IPS DF 6.9 (cell line): ENCODE data around the gene PPP2R5D.
A peak's percentile ranks its signal among the peaks of the same experiment; 100 is the strongest.

ENCODE experiments used
- DNase-seq: peaks from one replicate; pipeline ENCODE4 v3.0.0-alpha.2; 2013; ENCODE audit warnings: low read depth, low spot score
- H3K27ac ChIP-seq: one replicate; pipeline ENCODE4 v1.5.1; 2013; ENCODE audit warnings: low read length, control low read depth
- H3K27me3 ChIP-seq: 2 replicates; pipeline ENCODE4 v1.6.1; 2013; ENCODE audit warnings: mild to moderate bottlenecking, low read length; ENCODE audit not compliant: control insufficient read depth, insufficient read depth
- H3K36me3 ChIP-seq: 2 replicates; pipeline ENCODE4 v1.6.1; 2013; ENCODE audit warnings: low read length; ENCODE audit not compliant: control insufficient read depth, insufficient read depth
- H3K4me1 ChIP-seq: 2 replicates; pipeline ENCODE4 v1.6.1; 2013; ENCODE audit warnings: low read length; ENCODE audit not compliant: control insufficient read depth, insufficient read depth
- H3K4me3 ChIP-seq: 2 replicates; pipeline ENCODE4 v1.5.1; 2013; ENCODE audit warnings: mild to moderate bottlenecking, low read length
- H3K9me3 ChIP-seq: 2 replicates; pipeline ENCODE4 v1.6.1; 2013; ENCODE audit warnings: low read length, inconsistent platforms; ENCODE audit not compliant: control insufficient read depth, insufficient read depth
- WGBS: extraction: QIAGEN DNeasy Blood & Tissue Kit; methylation state at CpG from one replicate; pipeline ENCODE4 v1.1.7; 2013; ENCODE audit warnings: mixed read lengths, missing lambda C conversion rate; ENCODE audit not compliant: insufficient read length, insufficient coverage; 5-methylcytosine and 5-hydroxymethylcytosine counted together

PPP2R5D gene

DNA sequence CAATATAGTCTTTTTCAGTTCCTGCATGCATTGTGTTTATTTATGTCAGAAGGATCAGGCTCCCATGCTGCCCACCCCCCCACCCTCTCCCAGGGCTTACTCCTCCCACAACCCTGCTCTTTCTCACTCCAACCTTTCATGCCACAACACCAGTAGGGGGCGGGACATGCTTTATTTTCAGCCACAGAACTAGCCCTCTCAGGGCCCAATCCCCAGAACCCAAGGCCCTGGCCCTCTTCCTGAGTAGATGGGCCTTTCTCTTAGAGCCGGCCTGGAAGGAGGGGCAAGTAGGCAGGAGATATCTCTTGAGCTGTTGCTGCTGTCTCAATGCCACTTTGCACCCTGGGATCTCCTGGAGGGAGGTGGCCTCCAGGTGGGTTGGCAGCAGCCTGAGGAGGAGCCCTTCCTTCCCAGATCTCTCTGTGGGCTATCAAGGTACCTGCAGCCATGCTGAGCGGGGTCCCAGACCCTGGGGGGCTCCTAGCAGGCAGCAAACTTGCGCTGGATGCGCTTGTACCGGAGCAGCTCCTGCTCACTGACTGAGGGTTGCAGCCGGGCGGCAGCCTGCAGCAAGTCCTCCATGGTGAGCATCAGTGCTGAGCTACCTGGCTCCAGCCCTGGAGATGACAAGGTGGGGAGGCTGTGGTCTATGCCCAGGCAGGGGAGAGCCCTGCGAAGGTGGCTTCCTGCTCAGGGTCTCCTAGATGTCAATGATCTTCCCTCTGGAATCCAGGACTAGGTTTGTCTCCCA is 20.3 kb upstream of the PPP2R5D start:
- Histone ChIP-seq H3K9me3 (no peaks in the 10 kb centered on the region), H3K27me3 (no peaks in the 10 kb centered on the region), H3K36me3 (peaks cover 3% of the 10 kb centered on the region; the same call in 1 of the 2 replicates), H3K27ac (no peak overlapping the region), H3K4me3 (no peak overlapping the region), H3K4me1 (peaks cover 4% of the 10 kb centered on the region; the same call in 1 of the 2 replicates)
- no CpG with 5 or more reads among the region's 9 CpGs for WGBS
- peak; percentile 82 for DNase-seq

DNA sequence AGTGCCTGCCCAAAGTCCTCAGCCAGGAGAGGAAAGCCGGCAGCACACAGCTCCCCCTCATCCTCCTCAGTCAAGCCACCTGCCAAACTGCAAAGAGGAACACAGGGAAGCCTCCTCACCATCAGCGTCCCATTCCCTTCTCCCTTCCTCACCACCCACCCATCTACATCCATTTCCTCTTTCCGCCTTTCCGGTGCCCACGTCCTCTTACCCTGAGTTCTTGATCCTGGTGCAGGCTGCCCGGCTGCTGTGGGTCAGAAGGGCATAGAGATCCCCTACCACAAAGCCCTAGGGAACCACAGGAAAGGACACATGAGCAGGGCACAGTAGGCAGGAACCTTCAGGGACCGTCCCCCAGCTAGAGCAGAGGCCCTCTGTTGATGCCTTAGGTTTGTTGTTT is 17.8 kb upstream of the PPP2R5D start:
- 0 out of 2 replicates have a peak, but pooled peaks cover 2% of the 10 kb centered on the region for H3K4me1 ChIP-seq
- no peaks in the 10 kb centered on the region for H3K27me3 ChIP-seq
- DNase-seq, result no peak
- peaks cover 3% of the 10 kb centered on the region; the same call in 1 of the 2 replicates for H3K36me3 ChIP-seq
- no peak overlapping the region for H3K4me3 ChIP-seq
- 87% methylated on average over 3 of the region's 7 CpGs for WGBS
- no peak overlapping the region for H3K27ac ChIP-seq
- no peaks in the 10 kb centered on the region for H3K9me3 ChIP-seq

DNA sequence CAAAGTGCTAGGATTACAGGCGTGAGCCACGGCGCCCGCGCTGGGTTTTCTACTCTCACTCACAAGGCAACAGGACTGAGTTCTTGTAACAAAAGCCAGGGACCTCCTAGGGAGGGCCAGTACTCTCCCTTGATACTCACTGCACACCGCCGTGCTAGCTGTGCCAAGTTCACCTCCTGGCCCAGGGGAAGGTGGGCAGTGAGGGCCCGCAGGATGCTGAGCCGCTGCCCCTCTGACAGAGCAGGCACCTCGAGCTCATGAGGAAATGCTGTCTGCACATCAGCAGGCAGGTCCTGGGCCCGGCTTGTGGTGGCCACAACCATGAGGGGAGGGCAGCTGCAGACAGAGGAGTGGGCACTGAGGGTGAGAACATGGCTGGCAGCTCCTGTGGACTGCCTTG is 17.1 kb upstream of the PPP2R5D start:
- no peaks in the 10 kb centered on the region for H3K9me3 ChIP-seq
- DNase-seq, result no peak
- no peak overlapping the region for H3K27ac ChIP-seq
- 0 out of 2 replicates have a peak, but pooled peaks cover 2% of the 10 kb centered on the region for H3K4me1 ChIP-seq
- no peaks in the 10 kb centered on the region for H3K27me3 ChIP-seq
- H3K4me3 ChIP-seq, result no peak overlapping the region
- peaks cover 3% of the 10 kb centered on the region; the same call in 1 of the 2 replicates for H3K36me3 ChIP-seq
- WGBS, result no CpG with 5 or more reads among the region's 11 CpGs

DNA sequence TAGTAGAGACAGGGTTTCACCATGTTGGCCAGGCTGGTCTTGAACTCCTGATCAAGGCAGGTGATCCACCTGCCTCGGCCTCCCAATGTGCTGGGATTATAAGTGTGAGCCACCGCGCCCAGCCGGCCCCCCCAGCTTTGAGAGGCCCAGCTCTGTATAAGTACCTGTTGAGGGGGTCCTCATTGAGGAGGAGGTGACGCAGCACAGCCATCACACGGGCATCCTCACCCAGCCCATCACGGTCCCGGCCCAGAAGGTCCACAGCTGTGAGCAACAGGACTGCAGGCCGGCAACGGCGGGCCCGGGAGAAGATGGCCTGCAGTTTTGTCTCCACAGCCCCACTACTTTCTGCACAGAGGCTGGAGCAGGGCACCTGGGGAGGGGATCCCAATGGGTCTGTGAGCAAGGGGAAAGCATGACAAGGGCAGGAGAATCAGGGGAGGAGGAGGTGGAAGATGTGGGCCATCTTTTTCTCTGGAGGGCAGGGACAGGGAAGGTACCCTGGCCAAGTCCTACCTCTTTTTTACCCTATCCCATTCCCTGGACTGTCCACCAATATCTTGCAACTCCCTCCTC is 16.2 kb upstream of the PPP2R5D start:
- H3K36me3 ChIP-seq, result peaks cover 3% of the 10 kb centered on the region; the same call in 1 of the 2 replicates
- H3K4me3 ChIP-seq, result no peak overlapping the region
- H3K27ac ChIP-seq, result no peak overlapping the region
- no peak for DNase-seq
- no CpG with 5 or more reads among the region's 12 CpGs for WGBS
- H3K4me1 ChIP-seq, result 0 out of 2 replicates have a peak, but pooled peaks cover 2% of the 10 kb centered on the region
- no peaks in the 10 kb centered on the region for H3K9me3 ChIP-seq
- no peaks in the 10 kb centered on the region for H3K27me3 ChIP-seq

DNA sequence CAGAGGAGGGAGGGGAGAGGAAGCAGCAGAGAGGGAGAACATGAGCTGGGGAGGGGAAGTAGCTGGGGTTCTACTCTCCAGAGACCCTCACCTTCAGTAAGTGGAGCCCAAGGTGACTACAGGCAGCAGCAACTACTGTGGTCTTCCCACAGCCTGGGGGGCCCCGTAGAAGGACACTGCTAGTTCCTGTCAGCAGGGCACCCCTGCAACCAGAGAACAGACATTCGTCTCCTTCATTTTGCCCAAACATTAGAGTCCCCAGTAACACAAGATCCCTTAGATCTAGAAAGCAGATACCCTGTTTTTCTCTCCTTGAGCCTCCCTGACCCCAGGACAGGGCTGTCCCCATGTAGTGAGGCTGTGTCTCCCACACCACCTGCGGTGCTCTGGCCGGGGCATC is 15.6 kb upstream of the PPP2R5D start:
- peaks cover 3% of the 10 kb centered on the region; the same call in 1 of the 2 replicates for H3K36me3 ChIP-seq

DNA sequence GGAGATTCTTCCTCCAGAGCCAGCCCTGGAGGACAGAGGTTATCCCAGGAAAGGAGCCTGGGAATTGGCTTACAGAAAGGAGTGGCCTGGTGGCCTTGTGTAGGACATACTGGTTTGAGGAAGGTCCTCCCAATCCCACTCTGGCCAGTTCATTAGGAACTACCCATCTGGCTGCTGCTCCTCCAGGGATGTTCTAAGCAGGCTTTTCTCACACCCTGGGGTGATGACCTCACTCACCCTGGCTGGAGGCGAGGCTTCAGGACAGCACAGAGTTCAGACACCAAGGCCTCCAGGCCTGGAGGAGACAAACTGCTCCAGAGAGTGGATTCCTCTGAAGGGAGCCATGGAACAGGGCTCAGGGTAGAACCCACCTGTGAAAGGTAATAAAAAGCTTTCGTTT is 14.9 kb upstream of the PPP2R5D start:
- H3K27me3 ChIP-seq, result no peaks in the 10 kb centered on the region
- H3K9me3 ChIP-seq, result no peaks in the 10 kb centered on the region
- H3K4me3 ChIP-seq, result no peak overlapping the region
- no CpG with 5 or more reads among the region's 2 CpGs for WGBS
- no peak for DNase-seq
- peaks cover 3% of the 10 kb centered on the region; the same call in 1 of the 2 replicates for H3K36me3 ChIP-seq
- no peaks in the 10 kb centered on the region for H3K4me1 ChIP-seq
- no peak overlapping the region for H3K27ac ChIP-seq

More for the DNA sequence above, 15.6 kb upstream of the PPP2R5D start:
- Histone ChIP-seq H3K4me1 (no peaks in the 10 kb centered on the region), H3K4me3 (no peak overlapping the region), H3K27me3 (no peaks in the 10 kb centered on the region), H3K9me3 (no peaks in the 10 kb centered on the region), H3K27ac (no peak overlapping the region)
- WGBS, result no CpG with 5 or more reads among the region's 4 CpGs
- DNase-seq, result no peak

DNA sequence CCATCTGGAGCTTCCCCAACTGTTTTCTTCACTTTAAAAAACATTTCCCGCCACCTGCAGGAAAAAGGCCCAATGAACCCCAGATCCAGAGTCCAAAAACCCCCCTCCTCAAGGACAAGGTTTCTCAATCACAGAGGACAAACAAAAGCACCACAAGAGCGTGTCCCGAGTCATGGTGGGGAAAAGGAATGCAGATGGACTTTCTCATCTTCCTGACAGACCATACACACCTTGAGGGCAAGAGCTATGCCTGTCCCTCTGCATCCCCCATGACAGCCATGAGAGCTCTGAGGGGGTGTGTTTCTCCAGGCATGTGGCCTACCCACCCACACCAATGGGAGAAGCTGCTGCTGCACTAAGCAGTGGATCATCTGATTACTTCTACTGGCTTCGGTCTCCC is 14.4 kb upstream of the PPP2R5D start:
- peaks cover 3% of the 10 kb centered on the region; the same call in 1 of the 2 replicates for H3K36me3 ChIP-seq
- no peaks in the 10 kb centered on the region for H3K9me3 ChIP-seq
- no peaks in the 10 kb centered on the region for H3K27me3 ChIP-seq
- WGBS, result no CpG with 5 or more reads among the region's 4 CpGs
- DNase-seq, result no peak
- H3K27ac ChIP-seq, result no peak overlapping the region
- no peak overlapping the region for H3K4me3 ChIP-seq
- H3K4me1 ChIP-seq, result no peaks in the 10 kb centered on the region

DNA sequence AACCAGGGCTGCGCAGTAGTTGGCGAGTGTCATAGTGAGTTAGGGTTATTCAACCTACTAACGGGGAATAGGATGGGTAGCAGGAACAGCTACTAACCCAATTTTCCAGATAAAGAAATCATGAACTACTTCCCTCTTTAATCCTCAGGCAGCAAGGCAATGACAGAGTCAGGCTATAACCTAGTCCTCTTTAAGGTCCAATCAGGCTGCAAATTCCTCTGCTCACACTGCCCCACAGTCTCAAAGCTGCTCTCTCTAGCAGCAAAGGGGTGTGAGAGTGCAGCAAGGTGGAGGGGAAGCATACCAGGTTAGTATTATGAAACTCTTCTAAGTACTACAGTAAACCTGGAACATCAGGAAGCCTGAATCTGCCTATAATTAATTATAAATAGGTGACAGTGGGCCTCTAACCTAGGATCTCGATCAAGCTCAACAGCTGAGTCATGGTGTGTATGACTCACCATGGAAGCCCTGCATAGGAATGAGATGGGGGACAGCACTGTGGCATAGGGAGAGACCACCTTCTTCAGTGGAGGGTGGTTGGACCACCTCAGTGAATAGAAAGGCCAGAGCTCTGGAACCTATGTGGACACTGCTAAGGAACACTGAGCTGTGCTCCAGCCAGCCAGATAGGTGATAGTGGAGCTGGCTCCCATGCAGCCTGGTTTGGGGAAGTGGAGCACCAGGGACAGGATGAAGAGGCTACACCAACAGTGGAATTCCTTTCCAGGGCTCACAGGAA is 13.3 kb upstream of the PPP2R5D start:
- H3K9me3 ChIP-seq, result no peaks in the 10 kb centered on the region
- no peak for DNase-seq
- no CpG with 5 or more reads among the region's 4 CpGs for WGBS
- H3K27me3 ChIP-seq, result no peaks in the 10 kb centered on the region
- H3K4me1 ChIP-seq, result no peaks in the 10 kb centered on the region
- H3K27ac ChIP-seq, result no peak overlapping the region
- H3K4me3 ChIP-seq, result no peak overlapping the region
- peaks cover 3% of the 10 kb centered on the region; the same call in 1 of the 2 replicates for H3K36me3 ChIP-seq

DNA sequence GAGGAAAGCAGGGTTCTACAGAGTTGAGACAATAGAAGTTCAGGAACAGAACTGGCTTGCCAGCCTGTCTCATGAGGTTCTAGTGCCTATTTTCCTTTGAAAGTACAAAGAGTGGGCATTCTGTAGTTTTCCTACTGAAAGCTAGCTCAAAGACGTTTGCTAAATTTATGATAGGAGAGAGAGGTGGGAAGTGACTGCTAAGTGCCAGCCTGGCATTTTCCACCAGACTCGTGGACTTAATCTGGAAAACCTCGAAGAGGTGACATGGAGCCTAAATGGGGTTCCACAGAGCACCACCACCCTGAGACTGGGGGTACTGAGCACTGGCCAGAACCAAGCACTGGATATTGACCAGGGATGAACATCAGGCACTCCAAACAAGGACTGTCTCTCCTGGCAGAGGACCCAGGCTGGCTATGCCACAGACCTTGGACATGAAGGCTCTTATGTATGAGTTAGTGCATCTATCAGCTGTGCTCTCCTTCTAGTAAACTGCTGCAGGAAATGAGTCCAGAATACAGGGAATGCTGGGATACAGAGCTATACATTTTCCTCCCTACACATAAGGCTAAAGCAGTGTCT is 12.5 kb upstream of the PPP2R5D start:
- no peaks in the 10 kb centered on the region for H3K4me1 ChIP-seq
- H3K27me3 ChIP-seq, result no peaks in the 10 kb centered on the region
- peaks cover 3% of the 10 kb centered on the region; the same call in 1 of the 2 replicates for H3K36me3 ChIP-seq
- H3K9me3 ChIP-seq, result no peaks in the 10 kb centered on the region
- no CpG with 5 or more reads among the region's 3 CpGs for WGBS
- no peak for DNase-seq
- H3K27ac ChIP-seq, result no peak overlapping the region
- H3K4me3 ChIP-seq, result no peak overlapping the region

DNA sequence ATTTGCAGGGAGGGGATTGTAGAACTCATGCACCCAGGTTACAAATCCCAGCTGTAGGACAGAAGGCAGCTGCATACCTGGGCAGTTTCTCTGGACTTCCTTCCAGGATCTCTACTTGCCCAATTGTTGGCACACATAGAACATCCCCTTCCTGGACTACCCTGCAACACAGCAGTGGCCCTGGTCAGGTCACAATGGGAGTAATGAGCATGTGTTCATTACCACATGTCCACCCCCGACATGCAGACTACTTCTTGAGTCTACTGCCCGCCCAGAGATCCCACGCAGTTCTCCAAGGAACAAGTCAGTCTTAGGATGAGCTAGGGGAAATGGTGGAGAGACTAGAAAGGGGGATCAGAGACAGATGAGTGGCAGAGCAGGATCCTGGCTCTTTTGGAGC is 10.4 kb upstream of the PPP2R5D start:
- Histone ChIP-seq H3K27me3 (no peaks in the 10 kb centered on the region), H3K9me3 (no peaks in the 10 kb centered on the region), H3K27ac (no peak overlapping the region), H3K4me3 (no peak overlapping the region), H3K36me3 (no peaks in the 10 kb centered on the region), H3K4me1 (no peaks in the 10 kb centered on the region)
- DNase-seq, result no peak
- no CpG with 5 or more reads among the region's 3 CpGs for WGBS
